Suppressor macrophage (primary cell): Measurements from ENCODE around the gene ZYG11A.
"Not testable (repeated sequence)": the region's sequence is repeated elsewhere in the genome, so short reads cannot be mapped to it uniquely, and the experiment has no call there.

Experiments used
- DNase-seq, 4 experiments: peaks; one replicate each; pipeline ENCODE4 v3.0.0-alpha.2; 2020 to 2022
- total RNA-seq, 17 experiments: gene quantifications; one replicate each; lab custom pipeline; 2026; ENCODE audit warnings: mixed read lengths in 6 of 17, inconsistent platforms in 3 of 17; lab: John Stamatoyannopoulos, UW

Gene ZYG11A
- total RNA-seq: 0 to 2.0 (median 0.03) reads per million in 17 experiments

- DNase-seq: peak; percentile 63 to 83 (median 73)
Measured at GRCh38 chr1:52842643-52843310, at the start of gene ZYG11A. TSS of gene ZYG11A (plus strand) at chr1:52842760. CDS start at chr1:52842884, 124 bp downstream.

GRCh38 chr1:52793717-52794116, 48.8 kb upstream of the ZYG11A start:
- DNase-seq: not testable (repeated sequence)

DNA sequence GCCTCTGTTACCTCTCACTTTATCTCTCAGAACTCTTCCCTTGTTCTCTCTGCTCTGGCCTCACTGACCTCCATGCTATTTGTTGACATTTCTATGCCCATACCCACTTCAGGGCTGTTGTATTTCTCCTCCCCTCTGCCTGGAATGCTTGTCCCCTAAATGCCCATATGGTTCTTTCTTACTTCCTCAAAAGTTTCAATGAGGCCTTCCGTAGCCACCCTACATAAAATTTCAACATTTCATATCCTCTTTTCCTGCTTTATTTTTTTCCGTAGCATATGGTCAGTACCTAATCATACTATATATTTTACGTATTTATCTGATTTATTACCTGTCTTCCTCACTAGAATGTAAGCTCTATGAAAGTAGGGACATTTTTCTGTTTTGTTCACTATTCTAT, 47.1 kb upstream of the ZYG11A start:
- peak; percentile 13 to 65 (median 46) for DNase-seq

- no peak for DNase-seq
Measured at GRCh38 chr1:52798331-52798730, 44.2 kb upstream of the ZYG11A start.

GRCh38 chr1:52801011-52801410, 41.5 kb upstream of the ZYG11A start:
- DNase-seq: no peak

- DNase-seq: not testable (repeated sequence)
Measured at GRCh38 chr1:52804083-52804482, 38.5 kb upstream of the ZYG11A start.

DNA sequence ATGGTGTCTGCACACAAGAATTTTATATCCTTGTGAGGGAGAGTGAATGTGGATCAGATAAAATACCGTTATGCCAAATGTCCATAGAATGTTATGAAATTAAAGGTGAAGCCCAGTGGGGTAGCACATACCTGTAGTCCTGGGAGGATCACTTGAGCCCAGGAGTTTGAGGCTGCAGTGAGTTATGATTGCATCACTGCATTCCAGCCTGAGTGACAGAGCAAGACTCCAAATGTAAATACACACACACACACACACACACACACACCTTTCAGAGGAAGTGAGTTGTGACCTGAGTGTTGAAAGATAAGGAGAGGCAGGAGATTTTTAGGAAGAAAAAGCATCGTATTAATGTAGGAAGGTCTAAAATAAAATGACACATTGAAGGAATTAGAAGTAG, 28.1 kb upstream of the ZYG11A start:
- no peak for DNase-seq

DNA sequence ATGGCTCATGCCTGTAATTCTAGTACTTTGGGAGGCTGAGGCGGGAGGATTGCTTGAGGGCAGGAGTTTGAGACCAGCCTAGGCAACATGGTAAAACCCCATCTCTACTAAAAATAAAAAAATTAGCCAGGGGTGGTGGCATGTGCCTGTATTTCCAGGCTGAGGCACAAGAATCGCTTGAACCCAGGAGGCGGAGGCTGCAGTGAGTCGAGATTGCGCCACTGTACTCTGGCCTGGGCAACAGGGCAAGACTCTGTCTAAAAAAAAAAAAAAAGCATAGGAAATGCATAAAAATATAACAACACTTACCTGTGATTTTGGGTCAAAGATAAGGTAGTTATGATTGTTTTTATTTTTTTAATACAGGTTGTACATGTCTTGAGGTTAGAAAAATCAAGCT, 21.7 kb upstream of the ZYG11A start:
- DNase-seq: not testable (repeated sequence)

GRCh38 chr1:52825868-52826267, 16.7 kb upstream of the ZYG11A start:
- DNase-seq: peak in 2 of 4 experiments; percentile 20 to 35

DNA sequence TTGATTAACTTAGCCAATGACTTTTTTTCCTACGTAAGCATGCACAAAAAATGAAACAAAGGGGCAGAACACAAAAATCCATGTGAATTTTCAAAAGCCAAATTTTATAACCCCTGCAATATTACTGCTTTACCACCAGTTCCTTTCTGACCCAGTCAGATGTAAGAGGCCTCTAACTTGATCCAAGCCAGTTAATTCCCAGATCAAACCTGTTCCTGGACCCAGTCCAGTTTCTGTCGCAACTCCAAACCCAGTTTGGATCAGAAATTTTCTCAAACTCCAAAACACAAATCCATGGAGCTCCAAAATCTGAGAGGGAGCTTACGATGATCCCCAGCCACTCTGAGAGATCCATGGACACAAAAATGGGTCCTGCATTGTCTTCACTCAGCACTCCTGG, 7.8 kb upstream of the ZYG11A start:
- DNase-seq: no peak

DNA sequence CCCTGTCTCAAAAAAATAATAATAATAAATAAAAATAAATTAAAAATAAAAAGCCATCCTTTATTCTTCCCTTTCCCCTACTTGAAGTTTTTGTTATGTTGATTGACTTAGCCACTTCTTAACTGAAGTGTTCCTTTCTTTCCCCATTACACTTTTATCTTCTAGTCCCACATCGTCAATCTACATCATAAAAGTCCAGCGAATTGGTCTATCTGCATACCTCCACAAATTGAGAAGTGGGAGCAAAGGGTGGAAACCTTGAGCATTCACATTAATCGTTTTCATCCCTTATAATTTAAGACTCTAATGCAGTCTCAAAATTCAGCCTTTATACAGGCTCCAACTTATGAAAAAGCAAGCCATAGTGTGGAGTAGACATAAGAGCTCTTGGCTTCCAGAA, 6.5 kb upstream of the ZYG11A start:
- DNase-seq: no peak

DNA sequence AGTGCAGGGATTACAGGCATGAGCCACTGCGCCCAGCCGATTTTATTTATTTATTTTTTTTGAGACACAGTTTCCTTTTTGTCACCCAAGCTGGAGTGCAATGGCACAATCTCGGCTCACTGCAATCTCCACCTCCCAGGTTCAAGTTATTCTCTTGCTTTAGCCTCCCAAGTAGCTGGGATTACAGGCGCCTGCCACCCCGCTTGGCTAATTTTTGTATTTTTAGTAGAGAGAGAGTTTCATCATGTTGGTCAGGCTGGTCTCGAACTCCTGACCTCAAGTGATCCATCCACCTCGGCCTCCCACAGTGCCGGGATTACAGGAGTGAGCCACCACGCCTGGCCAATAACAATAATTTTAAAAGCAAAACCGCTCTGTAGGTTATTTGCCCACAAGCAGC, 3.4 kb upstream of the ZYG11A start:
- DNase-seq: not testable (repeated sequence)

- not testable (repeated sequence) for DNase-seq
Measured at GRCh38 chr1:52845119-52845518, 2.6 kb downstream of the ZYG11A start.

- no peak for DNase-seq
Measured at GRCh38 chr1:52848423-52848822, 5.9 kb downstream of the ZYG11A start.

GRCh38 chr1:52850951-52851350, 8.4 kb downstream of the ZYG11A start:
- DNase-seq: no peak

GRCh38 chr1:52852854-52853253, 10.3 kb downstream of the ZYG11A start:
- no peak for DNase-seq

DNA sequence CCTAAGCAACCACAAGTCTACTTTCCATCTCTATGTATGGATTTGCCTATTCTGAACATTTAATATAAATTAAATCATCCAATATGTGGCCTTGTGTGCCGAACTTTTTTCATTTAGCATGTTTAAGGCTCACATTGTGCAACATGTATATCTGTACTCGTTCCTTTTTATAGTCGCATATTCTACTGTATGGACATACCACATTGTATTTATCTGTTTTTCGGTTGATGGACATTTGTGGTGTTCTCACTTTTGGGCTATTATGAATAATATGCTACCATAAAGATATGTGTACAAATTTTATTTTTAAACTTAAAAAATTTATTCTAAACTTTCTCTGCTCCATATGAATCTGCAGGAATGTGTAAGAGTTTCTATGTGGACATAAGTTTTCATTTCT, 13.0 kb downstream of the ZYG11A start:
- no peak for DNase-seq

- DNase-seq: no peak
Measured at GRCh38 chr1:52856026-52856425, 13.5 kb downstream of the ZYG11A start.

DNA sequence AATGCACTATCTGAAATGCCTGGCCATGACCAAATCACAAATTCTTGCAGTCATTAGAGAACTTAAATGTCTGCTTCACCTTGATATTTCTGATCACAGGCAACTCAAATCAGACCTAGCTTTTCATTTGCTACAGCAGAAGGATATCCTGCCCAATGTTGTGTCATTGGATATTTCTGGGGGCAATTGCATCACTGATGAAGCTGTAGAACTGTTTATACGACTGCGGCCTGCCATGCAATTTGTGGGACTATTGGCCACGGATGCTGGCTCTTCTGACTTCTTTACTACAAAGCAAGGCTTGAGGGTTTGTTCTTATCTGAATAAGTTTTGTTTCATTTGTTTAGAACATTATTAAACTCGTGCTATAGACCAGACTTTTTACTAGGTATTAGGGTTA, 14.9 kb downstream of the ZYG11A start:
- no peak for DNase-seq

- no peak for DNase-seq
Measured at GRCh38 chr1:52862666-52863458, 20.3 kb downstream of the ZYG11A start.

DNA sequence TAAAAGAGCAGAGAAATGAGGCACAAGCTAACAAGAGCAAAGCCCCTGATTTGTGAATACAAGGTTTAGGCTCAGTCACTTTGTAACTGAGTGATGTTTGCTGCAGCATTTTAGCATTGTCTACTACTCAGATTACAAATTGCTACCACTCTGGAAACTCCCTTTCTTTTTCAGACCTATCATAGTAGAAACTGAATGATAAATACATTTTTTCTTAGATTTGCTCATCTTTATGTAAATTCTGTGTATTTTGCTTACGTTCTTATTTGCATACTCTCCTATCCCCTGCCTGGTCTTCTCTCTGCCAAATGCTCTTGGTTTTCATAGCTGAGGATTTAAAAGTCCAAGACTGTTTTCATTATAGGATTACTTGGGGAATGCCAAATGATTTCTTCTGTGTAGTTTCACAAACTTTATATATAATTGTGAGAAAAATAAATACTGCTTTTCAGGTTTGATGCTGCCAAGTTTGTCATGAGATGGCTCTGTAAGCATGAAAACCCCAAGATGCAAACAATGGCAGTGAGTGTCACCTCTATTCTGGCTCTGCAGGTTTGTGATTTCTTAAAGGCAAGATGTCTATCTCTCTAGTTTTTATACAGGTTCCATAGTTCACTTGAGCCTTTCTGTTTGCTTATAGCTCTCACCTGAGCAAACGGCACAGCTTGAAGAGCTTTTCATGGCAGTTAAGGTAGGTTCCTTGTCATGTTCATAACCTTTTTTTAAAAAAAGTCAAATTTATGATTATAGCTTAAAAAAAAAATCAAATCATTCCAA, 24.7 kb downstream of the ZYG11A start:
- DNase-seq: no peak

GRCh38 chr1:52869727-52870126, 27.2 kb downstream of the ZYG11A start:
- DNase-seq: not testable (repeated sequence)

DNA sequence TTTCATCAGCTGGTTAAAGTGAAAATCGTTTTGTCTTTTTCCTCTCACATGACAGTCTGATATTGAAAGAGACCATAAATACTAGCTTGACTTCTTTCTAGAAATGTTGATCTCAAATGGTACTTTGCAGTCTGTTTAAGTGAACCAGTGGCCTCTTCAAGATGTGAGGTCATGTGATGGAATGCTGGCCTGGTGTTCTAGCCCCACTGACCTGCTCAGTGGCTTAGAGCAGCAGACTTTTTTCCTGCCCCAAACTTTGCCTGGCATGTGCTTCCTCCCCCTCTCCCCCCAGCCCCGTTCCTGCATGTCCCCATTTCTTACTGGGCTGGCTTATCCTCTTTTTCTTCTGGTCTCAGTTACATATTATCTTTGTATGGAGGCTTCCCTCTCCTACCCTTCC, 34.3 kb downstream of the ZYG11A start:
- no peak for DNase-seq
